CD4-positive, alpha-beta T cell treated with Interferon alpha-2 for 1 hour (primary cell): ENCODE data around the gene PDE4D.

ENCODE experiments used
- DNase-seq, 2 donors: peaks; one replicate each; pipeline ENCODE4 v3.0.0-alpha.2; 2020 to 2022

PDE4D gene

DNA sequence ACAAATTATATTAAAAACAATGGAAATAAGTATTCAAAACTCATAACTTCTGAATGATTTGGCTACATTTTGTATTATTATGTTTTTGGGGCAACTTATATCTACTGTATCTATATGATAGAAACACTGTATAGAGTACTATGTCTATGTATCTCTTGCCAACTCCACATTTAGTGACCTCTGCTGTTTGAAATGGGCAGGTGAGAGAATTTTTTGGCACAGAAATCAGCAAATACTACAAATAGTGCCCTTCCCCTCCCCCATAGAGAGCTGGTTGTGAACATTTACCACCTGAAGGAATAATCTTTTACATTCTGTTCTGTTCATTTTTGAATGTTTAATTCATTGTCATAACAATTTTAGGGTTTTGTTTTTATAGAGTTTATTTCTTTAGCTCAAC, 545.3 kb downstream of the PDE4D start:
- no peak for DNase-seq

GRCh38 chr5:59346982-59347381, 546.5 kb downstream of the PDE4D start:
- no peak for DNase-seq

DNA sequence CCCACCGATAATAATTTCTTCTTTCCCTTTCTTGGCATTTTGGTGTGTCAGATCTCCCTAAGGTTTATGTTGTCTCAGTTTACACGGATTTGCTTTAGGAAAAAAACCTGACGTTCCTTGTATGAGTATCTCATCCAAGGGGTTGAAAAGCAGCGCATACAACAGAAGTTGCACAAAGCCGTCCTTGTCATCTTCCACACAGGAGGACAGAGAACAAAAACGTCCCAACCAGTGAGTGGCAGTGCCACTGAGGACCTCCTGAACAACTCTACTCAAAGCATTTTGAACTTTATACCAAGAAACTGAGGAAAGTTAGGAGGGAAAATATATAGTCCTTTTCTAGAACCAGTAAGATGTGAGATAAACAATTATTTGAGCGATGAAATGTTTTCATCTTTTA, 547.0 kb downstream of the PDE4D start:
- no peak for DNase-seq

DNA sequence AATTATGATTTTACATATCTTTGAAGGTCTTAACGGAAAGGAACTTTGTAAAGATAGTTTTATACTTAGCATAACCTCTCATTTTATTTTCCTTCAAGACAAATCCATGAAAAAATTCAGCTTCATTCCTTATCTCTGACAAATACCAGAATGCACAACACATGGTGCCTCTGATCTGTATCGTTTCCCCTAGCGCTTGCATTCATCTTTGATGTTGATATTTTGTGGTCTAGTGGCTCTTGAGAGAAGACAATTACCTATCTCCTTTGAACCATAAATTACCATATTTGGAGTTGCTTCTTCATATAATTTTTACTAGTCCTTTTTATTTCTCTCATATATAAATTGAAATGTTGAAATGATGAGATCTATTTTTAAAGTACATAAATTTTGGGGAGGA, 551.3 kb downstream of the PDE4D start:
- DNase-seq: no peak

GRCh38 chr5:59341760-59342159, 551.8 kb downstream of the PDE4D start:
- DNase-seq: no peak

DNA sequence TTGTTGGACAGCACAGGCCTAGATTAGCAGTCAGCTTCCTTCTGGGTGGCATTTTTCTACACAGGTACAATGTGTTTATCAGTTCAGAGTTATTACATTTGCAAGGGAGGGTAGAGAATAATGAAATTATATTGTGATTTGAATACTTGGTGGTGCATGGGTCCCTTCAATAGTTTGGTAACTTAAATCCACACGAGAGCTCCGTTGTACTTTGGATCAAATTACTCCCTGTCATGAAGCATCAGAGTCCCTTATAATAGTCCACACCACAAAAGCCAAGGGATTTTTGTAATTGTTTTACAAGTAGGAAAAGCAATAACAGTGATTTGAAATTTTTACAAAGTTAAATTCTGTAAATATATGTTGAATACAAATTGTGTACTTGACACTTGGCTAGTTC, 552.4 kb downstream of the PDE4D start:
- DNase-seq: no peak

DNA sequence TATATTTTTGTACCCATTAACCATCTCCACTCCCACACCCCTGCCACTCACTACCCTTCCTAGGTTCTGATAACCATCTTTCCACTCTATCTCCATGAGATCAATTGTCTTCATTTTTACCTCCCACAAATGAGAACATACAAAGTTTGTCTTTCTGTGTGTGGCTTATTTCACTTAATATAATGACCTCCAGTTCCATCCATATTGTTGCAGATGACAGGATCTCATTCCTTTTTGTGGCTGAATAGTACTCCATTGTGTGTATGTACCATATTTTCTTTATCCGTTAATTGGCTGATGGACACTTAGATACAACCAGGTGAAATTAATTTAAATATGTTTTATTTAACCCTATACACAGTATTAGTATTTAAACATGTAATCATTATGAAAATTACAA, 552.9 kb downstream of the PDE4D start:
- no peak for DNase-seq

DNA sequence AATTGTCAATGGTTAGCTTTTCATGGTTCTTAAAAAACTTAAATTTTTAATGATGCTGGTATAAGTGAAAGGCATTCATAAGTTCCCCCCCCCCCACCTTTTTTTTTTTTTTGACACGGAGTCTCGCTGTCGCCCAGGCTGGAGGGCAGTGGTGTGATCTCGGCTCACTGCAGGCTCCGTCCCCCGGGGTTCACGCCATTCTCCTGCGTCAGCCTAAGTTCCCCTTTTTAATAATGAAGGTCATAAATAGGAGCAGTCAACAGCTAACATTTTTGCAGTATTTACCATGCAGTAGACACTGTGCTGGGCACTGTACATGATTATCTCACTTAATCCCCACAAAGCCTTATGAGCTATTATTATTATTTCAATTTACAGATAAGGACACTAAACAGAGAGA, 556.3 kb downstream of the PDE4D start:
- DNase-seq: peak in 1 of 2 donors; percentile 4

DNA sequence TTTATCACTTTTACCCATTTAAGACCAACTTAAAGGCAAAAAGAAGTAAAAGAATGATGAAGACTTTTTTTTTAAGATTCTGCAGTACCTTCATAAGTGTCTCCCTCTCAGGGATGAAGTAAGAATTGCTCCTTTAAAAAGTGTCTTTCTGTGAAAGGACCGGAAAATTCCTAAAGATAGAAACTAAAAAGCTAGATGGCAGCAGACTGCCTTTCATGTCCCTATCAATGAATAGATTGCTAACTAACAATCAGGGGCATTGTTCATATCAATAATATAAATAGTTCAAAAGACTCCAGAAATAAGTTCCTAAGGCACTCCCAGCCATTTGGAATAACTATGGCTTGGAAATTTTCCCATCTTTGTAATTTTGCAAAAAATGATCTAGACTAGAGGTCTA, 558.0 kb downstream of the PDE4D start:
- DNase-seq: no peak

GRCh38 chr5:59333416-59333815, 560.1 kb downstream of the PDE4D start:
- no peak for DNase-seq

DNA sequence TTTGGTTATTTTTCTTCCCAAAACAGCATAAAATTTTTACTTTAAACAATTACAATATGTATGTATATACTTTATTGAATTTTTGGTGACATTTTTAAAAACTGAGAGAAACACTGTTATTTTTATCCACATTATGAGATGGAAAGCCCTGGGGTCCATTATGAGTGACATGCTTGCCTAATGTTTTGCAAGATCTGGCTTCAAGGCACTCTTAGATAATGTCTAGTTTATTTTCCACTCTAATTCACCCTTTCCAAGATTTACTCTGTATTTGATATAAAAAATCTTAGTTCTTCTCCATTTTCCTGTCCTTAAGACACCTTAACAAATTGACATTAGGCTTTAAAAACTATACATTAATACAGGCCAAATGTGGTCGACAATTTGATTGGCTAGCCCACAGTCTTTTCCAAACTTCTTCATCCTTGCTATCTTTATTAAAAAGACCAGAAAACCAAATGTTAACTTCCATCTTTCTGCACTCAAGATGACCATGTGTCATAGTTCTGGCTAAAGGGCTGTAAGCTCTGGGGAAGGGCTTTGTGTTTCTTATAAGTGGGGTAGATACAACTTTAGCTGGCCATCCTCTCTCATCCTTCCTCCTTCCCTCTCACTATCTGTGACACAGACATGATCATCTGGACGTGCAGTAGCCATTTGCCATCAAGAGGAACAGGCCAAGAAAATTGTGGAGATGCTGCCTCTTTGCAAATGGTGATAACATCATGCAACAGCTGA, 561.1 kb downstream of the PDE4D start:
- DNase-seq: no peak

GRCh38 chr5:59330680-59331079, 562.8 kb downstream of the PDE4D start:
- DNase-seq: no peak

GRCh38 chr5:59328709-59329296, 564.7 kb downstream of the PDE4D start:
- DNase-seq: no peak

DNA sequence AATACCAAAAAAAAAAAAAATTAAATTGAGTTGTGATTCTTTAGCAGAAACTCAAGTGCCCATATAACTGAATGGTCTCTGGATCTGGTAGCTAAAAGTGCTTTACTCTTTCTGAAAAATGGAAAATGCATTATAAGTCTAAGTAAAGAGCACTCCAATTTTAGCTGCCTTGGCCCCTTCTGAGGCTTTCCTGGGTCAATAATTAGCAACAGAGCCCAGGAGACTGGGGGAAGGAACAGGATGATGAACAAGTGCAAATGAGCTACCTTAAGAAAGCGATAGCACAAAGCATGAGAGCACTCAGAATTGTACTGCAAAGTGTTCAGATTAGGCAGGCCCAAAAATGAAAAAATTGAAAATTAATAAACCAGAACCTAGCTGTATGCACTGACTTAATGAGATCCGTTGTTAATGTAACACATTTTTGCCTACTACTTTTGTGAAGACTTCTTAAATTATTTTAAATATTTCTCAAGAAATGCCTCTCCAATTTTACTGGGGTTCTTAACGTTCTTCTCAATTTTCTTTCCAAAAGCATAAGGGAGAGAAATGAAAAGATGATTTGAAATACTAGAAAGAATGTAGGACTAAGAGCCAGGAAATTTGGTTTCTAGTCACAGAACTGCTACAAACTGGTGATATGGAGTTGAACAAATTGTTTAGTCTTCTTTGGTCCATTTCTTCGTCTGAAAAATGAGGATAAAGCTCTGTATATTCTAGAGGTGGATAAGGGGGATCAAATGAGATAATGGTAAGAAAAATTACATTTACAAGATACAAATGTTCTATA, 566.1 kb downstream of the PDE4D start:
- no peak for DNase-seq

- DNase-seq: no peak
Observed at GRCh38 chr5:59326596-59326995, 566.9 kb downstream of the PDE4D start.

DNA sequence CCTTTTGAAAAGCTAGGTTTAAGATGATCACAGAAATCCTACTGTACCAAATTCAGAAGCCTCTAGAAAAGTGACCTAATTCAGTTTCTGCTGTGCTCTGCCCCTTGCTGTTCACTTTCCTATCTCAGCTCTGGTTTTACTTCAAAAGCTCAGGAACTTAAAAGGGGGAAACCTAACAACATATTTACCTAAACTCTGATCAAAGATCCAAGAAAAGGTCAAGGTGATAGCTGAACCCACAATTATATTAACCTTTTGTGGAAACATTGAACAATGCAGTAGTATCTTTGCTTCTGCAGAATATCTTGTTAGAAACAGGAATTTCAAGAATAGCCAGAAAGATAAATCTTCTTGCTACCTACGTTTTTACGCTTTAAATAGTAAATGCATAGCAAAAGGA, 568.5 kb downstream of the PDE4D start:
- no peak for DNase-seq

DNA sequence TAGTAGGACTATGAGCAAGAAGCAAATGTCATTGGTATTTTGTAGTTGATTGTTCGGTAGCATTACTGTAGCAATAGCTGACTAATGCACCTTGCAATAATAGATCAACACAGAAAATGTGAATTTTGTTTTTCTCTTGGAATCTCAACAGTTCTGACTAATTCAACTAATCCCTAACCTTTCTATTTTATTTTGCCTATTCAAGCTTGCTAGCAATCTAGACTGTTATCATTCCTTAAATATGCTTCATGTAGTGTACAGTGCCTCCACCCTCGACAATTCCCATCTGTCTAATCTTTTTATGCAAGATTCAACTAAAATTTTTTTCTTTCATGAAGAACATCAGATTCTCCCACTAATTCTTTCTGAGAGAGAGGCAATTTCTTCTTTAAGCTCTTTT, 570.6 kb downstream of the PDE4D start:
- DNase-seq: no peak

DNA sequence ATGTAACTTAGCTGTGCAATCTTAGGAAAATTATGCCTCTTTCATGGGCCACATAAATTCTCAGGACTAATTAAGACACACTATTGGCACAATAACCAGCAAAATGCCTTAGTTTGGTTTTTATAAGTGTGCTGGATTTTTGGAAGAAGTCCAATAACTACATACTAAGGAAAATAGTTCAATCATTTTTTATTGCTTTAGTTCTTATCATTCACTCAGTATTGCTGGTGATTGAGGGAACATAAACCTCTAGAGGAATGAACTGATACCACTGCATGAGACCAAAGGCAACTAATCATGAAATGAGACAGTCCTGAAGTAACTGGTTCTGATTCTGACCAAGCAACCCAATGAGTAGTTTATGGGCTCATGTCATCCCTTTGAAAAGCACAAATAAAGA, 571.5 kb downstream of the PDE4D start:
- DNase-seq: no peak

DNA sequence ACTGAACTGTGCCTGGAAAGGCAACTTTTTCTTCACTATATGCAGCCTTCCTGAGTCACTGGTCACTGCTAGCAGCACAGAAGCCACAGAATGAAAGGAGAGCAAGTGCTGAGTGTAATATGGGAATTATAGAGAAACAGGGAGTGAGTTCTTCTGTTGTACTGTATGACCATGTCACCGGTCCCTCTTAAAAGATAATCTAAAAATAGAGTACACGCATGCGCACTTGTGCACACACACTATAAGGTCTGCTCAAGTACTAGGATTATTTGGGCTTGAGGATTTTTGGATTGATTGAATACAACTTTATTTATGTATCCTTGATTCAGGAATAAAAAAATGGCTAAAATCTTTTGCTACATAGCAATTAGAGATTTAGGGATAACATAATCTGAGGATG, 571.9 kb downstream of the PDE4D start:
- DNase-seq: no peak

GRCh38 chr5:59320420-59320819, 573.1 kb downstream of the PDE4D start:
- DNase-seq: no peak

DNA sequence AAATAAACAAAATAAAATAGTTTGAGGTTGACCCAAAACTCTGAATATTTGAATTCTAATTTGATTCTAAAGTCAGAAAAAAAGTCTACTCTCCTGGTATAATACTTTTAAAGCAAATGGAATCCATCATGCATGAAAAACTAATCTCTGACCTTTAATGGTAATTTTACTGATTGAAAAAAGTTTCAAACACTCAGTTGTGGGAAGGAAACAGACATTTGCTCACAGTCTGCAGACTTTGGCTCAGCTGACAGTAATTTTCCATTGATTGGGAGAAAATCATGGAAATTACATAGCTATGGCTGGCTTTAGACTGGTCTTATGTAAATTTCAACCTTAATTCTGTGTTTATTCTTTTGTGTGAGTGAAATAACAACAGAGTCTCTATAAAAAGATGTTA, 574.3 kb downstream of the PDE4D start:
- DNase-seq: no peak

- DNase-seq: no peak
Observed at GRCh38 chr5:59317774-59318205, 575.7 kb downstream of the PDE4D start.

- DNase-seq: no peak
Observed at GRCh38 chr5:59317023-59317773, 576.3 kb downstream of the PDE4D start.
